ENCODE measurements around the gene OOSP1.

Gene OOSP1

GRCh38 chr11:59931688-59932087 is 6.5 kb upstream of the OOSP1 start:
- intact Hi-C loops (cut with DNase I; ENCODE audit: low total_unique reads) = no loop called here
- no peaks in the 10 kb centered on the region for H3K36me3 ChIP-seq
- H3K27ac ChIP-seq = no peak overlapping the region
- peaks cover 0 to 2% (median 0%) of the 10 kb centered on the region in 3 donors for H3K9me3 ChIP-seq
- H3K4me1 ChIP-seq = no peaks in the 10 kb centered on the region
- TF ChIP-seq, protein P1, sequence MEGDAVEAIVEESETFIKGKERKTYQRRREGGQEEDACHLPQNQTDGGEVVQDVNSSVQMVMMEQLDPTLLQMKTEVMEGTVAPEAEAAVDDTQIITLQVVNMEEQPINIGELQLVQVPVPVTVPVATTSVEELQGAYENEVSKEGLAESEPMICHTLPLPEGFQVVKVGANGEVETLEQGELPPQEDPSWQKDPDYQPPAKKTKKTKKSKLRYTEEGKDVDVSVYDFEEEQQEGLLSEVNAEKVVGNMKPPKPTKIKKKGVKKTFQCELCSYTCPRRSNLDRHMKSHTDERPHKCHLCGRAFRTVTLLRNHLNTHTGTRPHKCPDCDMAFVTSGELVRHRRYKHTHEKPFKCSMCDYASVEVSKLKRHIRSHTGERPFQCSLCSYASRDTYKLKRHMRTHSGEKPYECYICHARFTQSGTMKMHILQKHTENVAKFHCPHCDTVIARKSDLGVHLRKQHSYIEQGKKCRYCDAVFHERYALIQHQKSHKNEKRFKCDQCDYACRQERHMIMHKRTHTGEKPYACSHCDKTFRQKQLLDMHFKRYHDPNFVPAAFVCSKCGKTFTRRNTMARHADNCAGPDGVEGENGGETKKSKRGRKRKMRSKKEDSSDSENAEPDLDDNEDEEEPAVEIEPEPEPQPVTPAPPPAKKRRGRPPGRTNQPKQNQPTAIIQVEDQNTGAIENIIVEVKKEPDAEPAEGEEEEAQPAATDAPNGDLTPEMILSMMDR (IDR thresholded peaks at IDR 0.05) = no peak
- no peak for DNase-seq
- no peaks in the 10 kb centered on the region for H3K27me3 ChIP-seq
- H3K4me3 ChIP-seq = no peak overlapping the region

DNA sequence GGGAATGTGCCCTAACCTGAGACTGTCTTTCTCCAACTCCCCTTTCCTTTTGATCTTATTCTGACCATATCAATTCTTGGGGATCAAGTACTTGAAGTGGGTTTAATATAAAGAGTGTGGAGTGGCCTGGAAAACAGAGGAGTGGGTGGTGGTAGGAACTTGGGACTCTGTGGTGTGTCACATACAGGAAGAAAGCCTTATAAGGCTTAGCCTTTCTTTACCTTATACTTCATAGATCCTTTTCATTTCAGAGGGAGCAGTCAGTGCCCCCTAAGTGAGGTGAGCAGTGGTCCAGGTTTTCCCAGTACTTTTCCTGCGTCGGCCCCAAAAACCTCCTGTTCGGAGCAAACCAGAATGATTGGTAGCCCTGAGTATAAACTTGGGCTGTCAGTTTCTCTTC is 486 bp downstream of the OOSP1 start:
- TF ChIP-seq, protein P1 (IDR thresholded peaks at IDR 0.05) = no peak
- Histone ChIP-seq H3K36me3 (no peaks in the 10 kb centered on the region), H3K27me3 (no peaks in the 10 kb centered on the region), H3K4me1 (no peaks in the 10 kb centered on the region), H3K9me3 (no peaks in the 10 kb centered on the region), H3K4me3 (no peak overlapping the region), H3K27ac (no peak overlapping the region)
- intact Hi-C loops (cut with DNase I; ENCODE audit: low total_unique reads) = no loop called here
- DNase-seq = no peak

DNA sequence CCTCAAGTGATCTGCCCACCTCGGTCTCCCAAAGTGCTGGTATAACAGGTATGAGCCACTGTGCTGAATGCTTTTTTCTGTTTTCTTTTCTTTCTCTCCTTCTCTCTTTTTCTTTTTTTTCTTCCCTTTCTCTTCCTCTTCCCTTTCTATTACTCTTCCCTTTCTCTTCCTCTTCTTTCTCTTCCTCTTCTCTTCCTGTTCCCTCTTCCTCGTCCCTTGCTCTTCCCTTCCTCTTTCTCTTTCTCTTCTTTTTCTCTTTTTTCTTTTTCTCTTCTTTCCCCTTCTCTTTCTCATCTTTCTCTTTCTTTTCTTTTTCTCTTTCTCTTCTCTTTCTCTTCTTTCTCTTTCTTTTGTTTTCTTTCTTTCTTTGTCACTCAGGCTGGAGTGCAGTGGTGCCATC is 1.2 kb downstream of the OOSP1 start:
- TF ChIP-seq, protein P1 (IDR thresholded peaks at IDR 0.05) = no peak
- Histone ChIP-seq H3K36me3 (no peaks in the 10 kb centered on the region), H3K4me1 (no peaks in the 10 kb centered on the region), H3K27ac (no peak overlapping the region), H3K4me3 (no peak overlapping the region), H3K27me3 (no peaks in the 10 kb centered on the region), H3K9me3 (no peaks in the 10 kb centered on the region)
- intact Hi-C loops (cut with DNase I; ENCODE audit: low total_unique reads) = no loop called here
- DNase-seq = no peak

DNA sequence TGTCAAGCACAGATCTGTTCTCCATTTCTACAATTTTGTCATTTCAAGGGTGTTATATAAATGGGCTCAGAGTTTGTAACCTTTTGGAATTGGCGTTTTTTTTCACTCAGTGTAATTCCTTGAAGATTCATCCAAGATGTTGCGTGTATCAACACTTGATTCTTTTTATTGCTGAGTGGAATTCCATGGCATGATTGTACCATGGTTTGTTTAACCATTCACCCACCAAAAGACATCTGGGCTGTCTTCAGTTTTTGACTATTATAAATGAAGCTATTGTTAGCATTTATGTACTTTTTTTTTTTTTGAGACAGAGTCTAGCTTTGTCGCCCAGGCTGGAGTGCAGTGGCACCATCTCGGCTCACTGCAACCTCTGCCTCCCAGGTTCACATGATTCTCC is 2.9 kb downstream of the OOSP1 start:
- intact Hi-C loops (cut with DNase I; ENCODE audit: low total_unique reads) = no loop called here

GRCh38 chr11:59943997-59944714 is 5.9 kb downstream of the OOSP1 start:
- no peak overlapping the region for H3K4me3 ChIP-seq
- TF ChIP-seq, protein P1 (IDR thresholded peaks at IDR 0.05) = no peak
- no peaks in the 10 kb centered on the region for H3K4me1 ChIP-seq
- H3K9me3 ChIP-seq = no peaks in the 10 kb centered on the region
- no peaks in the 10 kb centered on the region for H3K27me3 ChIP-seq
- H3K36me3 ChIP-seq = no peaks in the 10 kb centered on the region
- no peak for DNase-seq
- intact Hi-C loops (cut with DNase I; ENCODE audit: low total_unique reads) = no loop called here
- H3K27ac ChIP-seq = no peak overlapping the region

More for the DNA sequence above, 2.9 kb downstream of the OOSP1 start:
- no peaks in the 10 kb centered on the region for H3K36me3 ChIP-seq
- H3K4me3 ChIP-seq = no peak overlapping the region
- DNase-seq = no peak
- no peaks in the 10 kb centered on the region for H3K27me3 ChIP-seq
- H3K9me3 ChIP-seq = no peaks in the 10 kb centered on the region
- H3K4me1 ChIP-seq = no peaks in the 10 kb centered on the region
- H3K27ac ChIP-seq = no peak overlapping the region
- TF ChIP-seq, protein P1 (IDR thresholded peaks at IDR 0.05) = no peak
